Measurements from ENCODE around the gene GPC5. TPM values are rescaled to one million over a fixed set of nuclear protein-coding genes. Genes with fewer than 3 reads are reported as not detected.

The GPC5 gene
- total RNA-seq, 1 donor from 2014 or later, result 0.28 TPM

DNA sequence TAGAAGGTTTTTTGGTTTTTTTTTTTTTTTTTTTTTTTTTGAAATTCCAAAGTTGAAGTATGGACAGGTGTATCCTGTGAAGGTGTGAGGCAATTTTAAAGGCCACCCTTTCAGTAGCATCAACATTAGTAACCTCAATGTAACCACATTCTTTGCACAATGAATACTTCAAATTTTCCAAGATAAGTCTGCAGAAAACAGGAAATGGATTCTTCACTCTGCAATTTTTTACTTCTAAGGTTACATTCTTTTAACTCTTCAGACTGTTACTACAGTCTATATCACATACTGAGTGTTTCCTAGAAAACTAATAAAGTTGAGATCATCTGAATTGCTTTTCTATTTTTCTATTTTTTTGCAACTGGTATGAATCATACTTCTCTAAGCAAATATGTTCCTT, 1259.1 kb downstream of the GPC5 start:
- no peaks in the 10 kb centered on the region for H3K27me3 Mint-ChIP-seq (ENCODE audit: low read depth)
- no peak for TF ChIP-seq CTCF (conservative IDR thresholded peaks at IDR 0.05)
- H3K4me3 Mint-ChIP-seq, result no peak overlapping the region
- H3K9me3 Mint-ChIP-seq, result no peaks in the 10 kb centered on the region
- no peaks in the 10 kb centered on the region for H3K4me1 Mint-ChIP-seq
- H3K27ac Mint-ChIP-seq (ENCODE audit: unreplicated experiment), result no peak overlapping the region
- no peaks in the 10 kb centered on the region for H3K36me3 Mint-ChIP-seq (ENCODE audit: low read depth)
- no peak for DNase-seq (ENCODE audit: low read depth, low spot score)

DNA sequence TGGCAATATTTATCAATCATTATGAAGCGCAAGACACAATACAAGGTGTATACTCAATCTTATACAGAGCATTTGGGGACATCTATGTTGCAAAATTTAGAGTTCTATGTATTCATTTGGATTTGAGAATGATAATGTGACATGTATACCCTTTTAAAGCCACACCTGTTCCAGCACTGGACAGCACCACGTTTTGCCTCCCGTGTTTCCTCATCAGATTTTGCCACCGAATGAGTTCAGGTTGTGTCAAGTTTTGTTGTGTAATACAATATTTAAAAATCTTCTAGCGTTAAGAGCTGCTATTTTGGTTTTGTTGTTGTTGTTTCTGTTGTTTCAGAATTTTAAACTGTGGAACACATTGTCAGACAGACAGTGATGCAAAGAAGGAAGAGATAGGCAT, 1259.9 kb downstream of the GPC5 start:
- no peak for TF ChIP-seq CTCF (conservative IDR thresholded peaks at IDR 0.05)
- H3K4me1 Mint-ChIP-seq, result no peaks in the 10 kb centered on the region
- H3K4me3 Mint-ChIP-seq, result no peak overlapping the region
- H3K9me3 Mint-ChIP-seq, result no peaks in the 10 kb centered on the region
- H3K27ac Mint-ChIP-seq (ENCODE audit: unreplicated experiment), result no peak overlapping the region
- H3K27me3 Mint-ChIP-seq (ENCODE audit: low read depth), result no peaks in the 10 kb centered on the region
- H3K36me3 Mint-ChIP-seq (ENCODE audit: low read depth), result no peaks in the 10 kb centered on the region
- DNase-seq (ENCODE audit: low read depth, low spot score), result no peak

DNA sequence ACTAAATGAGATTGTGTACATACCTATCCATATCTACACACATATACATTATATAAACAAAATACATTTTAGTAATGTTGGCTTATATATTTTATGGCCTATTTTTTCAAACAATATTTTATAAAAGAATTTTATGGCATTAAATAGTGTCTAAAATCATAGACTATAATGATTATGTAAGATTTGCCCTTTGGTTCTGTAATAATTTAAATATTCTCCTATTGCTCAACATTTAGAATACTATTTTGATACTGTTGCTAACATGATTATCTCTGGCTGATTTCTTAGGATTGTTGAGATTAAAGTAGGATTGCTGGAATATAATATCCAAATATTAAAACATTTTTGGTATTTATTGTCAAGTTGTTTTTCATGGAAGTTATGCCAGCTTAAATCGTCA, 1263.0 kb downstream of the GPC5 start:
- H3K9me3 Mint-ChIP-seq, result no peaks in the 10 kb centered on the region
- TF ChIP-seq CTCF (conservative IDR thresholded peaks at IDR 0.05), result no peak
- H3K36me3 Mint-ChIP-seq (ENCODE audit: low read depth), result no peaks in the 10 kb centered on the region
- no peak overlapping the region for H3K4me3 Mint-ChIP-seq
- H3K27ac Mint-ChIP-seq (ENCODE audit: unreplicated experiment), result no peak overlapping the region
- no peaks in the 10 kb centered on the region for H3K4me1 Mint-ChIP-seq
- DNase-seq (ENCODE audit: low read depth, low spot score), result no peak
- no peaks in the 10 kb centered on the region for H3K27me3 Mint-ChIP-seq (ENCODE audit: low read depth)

DNA sequence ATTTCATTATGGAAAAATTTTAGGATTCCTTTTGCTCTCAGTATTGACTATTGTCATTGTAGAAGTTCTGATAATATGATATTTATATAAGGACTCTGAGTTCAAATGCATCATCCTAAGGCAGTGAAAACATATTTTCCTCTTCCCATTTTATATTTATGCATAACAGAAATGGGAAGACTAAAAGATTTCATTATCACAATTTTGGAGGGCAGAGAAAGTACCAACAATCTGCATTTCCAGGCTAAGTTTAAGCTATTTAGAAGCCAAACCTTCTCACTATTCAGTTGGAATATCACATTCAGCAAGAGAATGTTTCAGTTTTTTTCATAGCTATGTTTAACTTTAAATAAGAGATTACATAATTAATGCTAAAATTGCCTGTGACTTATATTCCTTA, 1269.7 kb downstream of the GPC5 start:
- Mint-ChIP-seq H3K4me3 (no peak overlapping the region), H3K4me1 (no peaks in the 10 kb centered on the region), H3K36me3 (ENCODE audit: low read depth) (no peaks in the 10 kb centered on the region), H3K27ac (ENCODE audit: unreplicated experiment) (no peak overlapping the region), H3K9me3 (no peaks in the 10 kb centered on the region), H3K27me3 (ENCODE audit: low read depth) (no peaks in the 10 kb centered on the region)
- DNase-seq (ENCODE audit: low read depth, low spot score), result no peak
- TF ChIP-seq CTCF (conservative IDR thresholded peaks at IDR 0.05), result no peak

GRCh38 chr13:92670096-92670495, 1271.7 kb downstream of the GPC5 start:
- TF ChIP-seq CTCF (conservative IDR thresholded peaks at IDR 0.05), result no peak
- H3K27me3 Mint-ChIP-seq (ENCODE audit: low read depth), result no peaks in the 10 kb centered on the region
- no peaks in the 10 kb centered on the region for H3K36me3 Mint-ChIP-seq (ENCODE audit: low read depth)
- H3K9me3 Mint-ChIP-seq, result no peaks in the 10 kb centered on the region
- H3K4me3 Mint-ChIP-seq, result no peak overlapping the region
- no peaks in the 10 kb centered on the region for H3K4me1 Mint-ChIP-seq
- no peak overlapping the region for H3K27ac Mint-ChIP-seq (ENCODE audit: unreplicated experiment)
- no peak for DNase-seq (ENCODE audit: low read depth, low spot score)

- H3K9me3 Mint-ChIP-seq, result no peaks in the 10 kb centered on the region
- no peak overlapping the region for H3K4me3 Mint-ChIP-seq
- no peaks in the 10 kb centered on the region for H3K36me3 Mint-ChIP-seq (ENCODE audit: low read depth)
- no peak overlapping the region for H3K27ac Mint-ChIP-seq (ENCODE audit: unreplicated experiment)
- no peaks in the 10 kb centered on the region for H3K27me3 Mint-ChIP-seq (ENCODE audit: low read depth)
- no peaks in the 10 kb centered on the region for H3K4me1 Mint-ChIP-seq
- no peak for TF ChIP-seq CTCF (conservative IDR thresholded peaks at IDR 0.05)
- DNase-seq (ENCODE audit: low read depth, low spot score), result no peak
Measured at GRCh38 chr13:92671821-92672220, 1273.4 kb downstream of the GPC5 start.
